Measurements from ENCODE around the gene SYNGR2. TPM values are rescaled to one million over a fixed set of nuclear protein-coding genes. Genes with fewer than 3 reads are reported as not detected.

Gene SYNGR2
- total and polyA plus RNA-seq, 9 of the 15 experiments (the other 6 are each of a cell fraction or from before 2014, with no cell fraction given) = 1.4 to 173 (median 87.8) TPM

DNA sequence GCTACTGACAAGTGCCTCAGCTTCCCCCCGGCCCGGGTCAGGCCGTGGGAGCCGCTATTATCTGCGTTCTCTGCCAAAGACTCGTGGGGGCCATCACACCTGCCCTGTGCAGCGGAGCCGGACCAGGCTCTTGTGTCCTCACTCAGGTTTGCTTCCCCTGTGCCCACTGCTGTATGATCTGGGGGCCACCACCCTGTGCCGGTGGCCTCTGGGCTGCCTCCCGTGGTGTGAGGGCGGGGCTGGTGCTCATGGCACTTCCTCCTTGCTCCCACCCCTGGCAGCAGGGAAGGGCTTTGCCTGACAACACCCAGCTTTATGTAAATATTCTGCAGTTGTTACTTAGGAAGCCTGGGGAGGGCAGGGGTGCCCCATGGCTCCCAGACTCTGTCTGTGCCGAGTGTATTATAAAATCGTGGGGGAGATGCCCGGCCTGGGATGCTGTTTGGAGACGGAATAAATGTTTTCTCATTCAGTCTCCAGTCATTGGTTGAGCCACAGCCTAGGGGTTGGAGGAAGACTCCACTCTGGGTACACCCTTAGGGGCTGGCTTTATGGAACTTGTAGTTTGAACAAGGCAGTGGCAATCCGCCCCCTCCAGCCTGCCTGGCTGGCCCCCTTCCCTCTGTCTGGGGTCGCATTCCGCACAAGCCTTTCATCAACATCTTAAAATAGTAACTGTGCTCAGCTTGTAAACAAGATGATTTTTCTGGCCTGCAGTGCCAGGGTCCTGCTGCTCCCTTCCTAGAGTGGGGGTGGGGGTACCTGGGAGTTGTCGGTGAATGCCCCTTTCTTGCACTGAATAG, 4.1 kb downstream of the SYNGR2 start (continued):
- TF ChIP-seq HNRNPLL (IDR thresholded peaks at IDR 0.05; ENCODE audit: low read depth, low read length, poor library complexity, severe bottlenecking) = no peak
- TF ChIP-seq, protein P1, sequence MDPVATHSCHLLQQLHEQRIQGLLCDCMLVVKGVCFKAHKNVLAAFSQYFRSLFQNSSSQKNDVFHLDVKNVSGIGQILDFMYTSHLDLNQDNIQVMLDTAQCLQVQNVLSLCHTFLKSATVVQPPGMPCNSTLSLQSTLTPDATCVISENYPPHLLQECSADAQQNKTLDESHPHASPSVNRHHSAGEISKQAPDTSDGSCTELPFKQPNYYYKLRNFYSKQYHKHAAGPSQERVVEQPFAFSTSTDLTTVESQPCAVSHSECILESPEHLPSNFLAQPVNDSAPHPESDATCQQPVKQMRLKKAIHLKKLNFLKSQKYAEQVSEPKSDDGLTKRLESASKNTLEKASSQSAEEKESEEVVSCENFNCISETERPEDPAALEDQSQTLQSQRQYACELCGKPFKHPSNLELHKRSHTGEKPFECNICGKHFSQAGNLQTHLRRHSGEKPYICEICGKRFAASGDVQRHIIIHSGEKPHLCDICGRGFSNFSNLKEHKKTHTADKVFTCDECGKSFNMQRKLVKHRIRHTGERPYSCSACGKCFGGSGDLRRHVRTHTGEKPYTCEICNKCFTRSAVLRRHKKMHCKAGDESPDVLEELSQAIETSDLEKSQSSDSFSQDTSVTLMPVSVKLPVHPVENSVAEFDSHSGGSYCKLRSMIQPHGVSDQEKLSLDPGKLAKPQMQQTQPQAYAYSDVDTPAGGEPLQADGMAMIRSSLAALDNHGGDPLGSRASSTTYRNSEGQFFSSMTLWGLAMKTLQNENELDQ (CRISPR knock-in tag; IDR thresholded peaks at IDR 0.05; ENCODE audit: borderline replicate concordance) = no peak

DNA sequence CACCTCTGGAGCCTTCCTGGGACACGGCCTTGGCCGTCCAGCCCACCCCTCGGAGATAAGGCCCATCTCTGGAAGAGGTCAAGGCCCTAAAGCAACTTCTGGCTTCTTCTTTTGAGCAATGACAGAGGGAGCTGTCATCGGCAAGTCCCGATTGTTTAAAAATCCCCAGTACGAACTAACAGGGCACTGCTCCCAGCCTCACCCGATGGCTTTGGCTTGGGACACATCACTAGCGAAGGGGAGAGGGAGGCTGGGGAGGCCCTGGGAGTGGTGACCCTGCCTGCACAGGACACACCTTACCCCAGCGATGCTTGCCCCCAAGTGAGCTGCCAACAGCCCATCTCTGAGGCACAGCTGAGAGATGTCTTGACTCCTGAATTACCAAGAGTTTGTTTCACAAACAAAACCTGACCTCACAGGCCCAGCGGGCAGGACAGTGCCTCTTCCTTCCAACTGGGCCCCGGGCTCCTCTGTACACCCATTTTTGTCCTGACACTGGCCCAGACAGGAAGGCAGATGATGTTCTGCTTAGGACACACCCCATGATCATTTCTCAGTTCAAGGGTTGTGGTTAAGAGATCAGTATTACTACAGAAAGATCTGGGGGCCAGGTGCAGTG, 4.8 kb downstream of the SYNGR2 start:
- Histone ChIP-seq H3K9ac (ENCODE audit: insufficient read depth in 1 of 2, low read depth in 2 of 2, low read length in 2 of 2) (peak overlapping the region in 1 of 2 experiments; percentile 63; a peak in 2 of 4 replicates), H3K4me3 (no peak overlapping the region), H3K4me1 (replicated peaks in 1 of 2; ENCODE audit: control insufficient read depth in 2 of 2, insufficient read depth in 2 of 2, low read length in 2 of 2) (peaks cover 16 to 71% of the 10 kb centered on the region in 2 experiments), H3K9me1 (ENCODE audit: control insufficient read depth, insufficient read depth, low read length) (peaks cover 5% of the 10 kb centered on the region), H3K36me3 (ENCODE audit: control insufficient read depth, insufficient read depth, low read length) (peaks cover 83% of the 10 kb centered on the region; the same call in 2 of the 3 replicates), H3K4me2 (ENCODE audit: insufficient read depth, low read length) (no peak overlapping the region), H3K27ac (ENCODE audit: extremely low read depth, low read depth, low read length) (no peak overlapping the region), H2AFZ (ENCODE audit: low read depth, low read length) (no peak overlapping the region), H3K9me3 (replicated peaks; ENCODE audit: control insufficient read depth, insufficient read depth, low read depth, low read length) (no peaks in the 10 kb centered on the region), H4K20me1 (replicated peaks; ENCODE audit: control insufficient read depth, insufficient read depth, low read length) (peaks cover 17% of the 10 kb centered on the region), H3K27me3 (ENCODE audit: control insufficient read depth in 2 of 2, insufficient read depth in 2 of 2, low read length in 2 of 2) (no peaks in the 10 kb centered on the region), H3K79me2 (ENCODE audit: control insufficient read depth, insufficient read depth, low read length) (peaks cover 34% of the 10 kb centered on the region)
- no peak for ATAC-seq
- in situ Hi-C loops (cut with MboI) (loop anchor here (5.0 kb wide), 1 partner anchor 61 kb away; no protein-coding TSS in a partner anchor), intact Hi-C loops (cut with micrococcal nuclease) (no loop called here)
- no peak for DNase-seq (ENCODE audit: extremely low read depth in 1 of 4, low spot score in 3 of 4)
- FAIRE-seq = no peak
- POLR2A ChIA-PET = interaction anchor here (0.7 to 1.1 kb wide), 4 partner anchors 10 to 45 kb away, joined by 3 read pairs; no protein-coding TSS in a partner anchor
- CTCF ChIA-PET (ENCODE audit: low intra/inter-chr PET ratio) = no interaction called here
- no TSS peak for BruUV-seq (replicated peaks)
- 78% methylated on average over 10 of the region's 11 CpGs for WGBS (ENCODE audit: insufficient coverage, low coverage, missing lambda C conversion rate)
- TF ChIP-seq, protein P2, sequence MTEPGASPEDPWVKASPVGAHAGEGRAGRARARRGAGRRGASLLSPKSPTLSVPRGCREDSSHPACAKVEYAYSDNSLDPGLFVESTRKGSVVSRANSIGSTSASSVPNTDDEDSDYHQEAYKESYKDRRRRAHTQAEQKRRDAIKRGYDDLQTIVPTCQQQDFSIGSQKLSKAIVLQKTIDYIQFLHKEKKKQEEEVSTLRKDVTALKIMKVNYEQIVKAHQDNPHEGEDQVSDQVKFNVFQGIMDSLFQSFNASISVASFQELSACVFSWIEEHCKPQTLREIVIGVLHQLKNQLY (CRISPR knock-in tag; conservative IDR thresholded peaks at IDR 0.05) = no peak
- TF ChIP-seq, protein P3, sequence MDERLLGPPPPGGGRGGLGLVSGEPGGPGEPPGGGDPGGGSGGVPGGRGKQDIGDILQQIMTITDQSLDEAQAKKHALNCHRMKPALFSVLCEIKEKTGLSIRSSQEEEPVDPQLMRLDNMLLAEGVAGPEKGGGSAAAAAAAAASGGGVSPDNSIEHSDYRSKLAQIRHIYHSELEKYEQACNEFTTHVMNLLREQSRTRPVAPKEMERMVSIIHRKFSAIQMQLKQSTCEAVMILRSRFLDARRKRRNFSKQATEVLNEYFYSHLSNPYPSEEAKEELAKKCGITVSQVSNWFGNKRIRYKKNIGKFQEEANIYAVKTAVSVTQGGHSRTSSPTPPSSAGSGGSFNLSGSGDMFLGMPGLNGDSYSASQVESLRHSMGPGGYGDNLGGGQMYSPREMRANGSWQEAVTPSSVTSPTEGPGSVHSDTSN (CRISPR knock-in tag; IDR thresholded peaks at IDR 0.05; ENCODE audit: low read depth) = no peak
- TF ChIP-seq, protein P3 (tag; conservative IDR thresholded peaks at IDR 0.05; ENCODE audit: low read depth) = no peak
- TF ChIP-seq ZNF12 (CRISPR knock-in tag; IDR thresholded peaks at IDR 0.05) (no peak), ZFX (CRISPR knock-in tag; IDR thresholded peaks at IDR 0.05) (peak; percentile 14; the same call in 1 of the 2 replicates), ZNF766 (CRISPR knock-in tag; conservative IDR thresholded peaks at IDR 0.05) (no peak), SUPT5H (IDR thresholded peaks at IDR 0.05) (0 out of 2 replicates have a peak, but pooled peaks have one; percentile 16)
- TF ChIP-seq, protein P4, sequence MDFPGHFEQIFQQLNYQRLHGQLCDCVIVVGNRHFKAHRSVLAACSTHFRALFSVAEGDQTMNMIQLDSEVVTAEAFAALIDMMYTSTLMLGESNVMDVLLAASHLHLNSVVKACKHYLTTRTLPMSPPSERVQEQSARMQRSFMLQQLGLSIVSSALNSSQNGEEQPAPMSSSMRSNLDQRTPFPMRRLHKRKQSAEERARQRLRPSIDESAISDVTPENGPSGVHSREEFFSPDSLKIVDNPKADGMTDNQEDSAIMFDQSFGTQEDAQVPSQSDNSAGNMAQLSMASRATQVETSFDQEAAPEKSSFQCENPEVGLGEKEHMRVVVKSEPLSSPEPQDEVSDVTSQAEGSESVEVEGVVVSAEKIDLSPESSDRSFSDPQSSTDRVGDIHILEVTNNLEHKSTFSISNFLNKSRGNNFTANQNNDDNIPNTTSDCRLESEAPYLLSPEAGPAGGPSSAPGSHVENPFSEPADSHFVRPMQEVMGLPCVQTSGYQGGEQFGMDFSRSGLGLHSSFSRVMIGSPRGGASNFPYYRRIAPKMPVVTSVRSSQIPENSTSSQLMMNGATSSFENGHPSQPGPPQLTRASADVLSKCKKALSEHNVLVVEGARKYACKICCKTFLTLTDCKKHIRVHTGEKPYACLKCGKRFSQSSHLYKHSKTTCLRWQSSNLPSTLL (IDR thresholded peaks at IDR 0.05) = no peak

Measured in K562 (cell line).